ENCODE results near the gene NDUFS6.
A peak's percentile ranks its signal among the peaks of the same experiment; 100 is the strongest.

Gene NDUFS6

GRCh38 chr5:1817261-1818043 lies 16.2 kb downstream of the NDUFS6 start:
- DNase-seq (ENCODE audit: low spot score), result no peak

GRCh38 chr5:1818784-1819183 lies 17.6 kb downstream of the NDUFS6 start:
- no peak for DNase-seq (ENCODE audit: low spot score)

GRCh38 chr5:1819458-1819857 lies 18.3 kb downstream of the NDUFS6 start:
- DNase-seq (ENCODE audit: low spot score), result peak; percentile 57

GRCh38 chr5:1820381-1820780 lies 19.2 kb downstream of the NDUFS6 start:
- DNase-seq (ENCODE audit: low spot score), result no peak

- no peak for DNase-seq (ENCODE audit: low spot score)
Measured at GRCh38 chr5:1820926-1821325, 19.7 kb downstream of the NDUFS6 start.

- DNase-seq (ENCODE audit: low spot score), result no peak
Measured at GRCh38 chr5:1821862-1822261, 20.7 kb downstream of the NDUFS6 start.

GRCh38 chr5:1823381-1824034 lies 22.3 kb downstream of the NDUFS6 start:
- DNase-seq (ENCODE audit: low spot score), result no peak

GRCh38 chr5:1824109-1824821 lies 23.1 kb downstream of the NDUFS6 start:
- no peak for DNase-seq (ENCODE audit: low spot score)

GRCh38 chr5:1824903-1825841 lies 24.0 kb downstream of the NDUFS6 start:
- DNase-seq (ENCODE audit: low spot score), result no peak

GRCh38 chr5:1826235-1826980 lies 25.2 kb downstream of the NDUFS6 start:
- DNase-seq (ENCODE audit: low spot score), result no peak

GRCh38 chr5:1827025-1827885 lies 26.0 kb downstream of the NDUFS6 start:
- no peak for DNase-seq (ENCODE audit: low spot score)

GRCh38 chr5:1827886-1828397 lies 26.7 kb downstream of the NDUFS6 start:
- DNase-seq (ENCODE audit: low spot score), result no peak

- no peak for DNase-seq (ENCODE audit: low spot score)
Measured at GRCh38 chr5:1830571-1831228, 29.5 kb downstream of the NDUFS6 start.

GRCh38 chr5:1831257-1831656 lies 30.1 kb downstream of the NDUFS6 start:
- DNase-seq (ENCODE audit: low spot score), result no peak

GRCh38 chr5:1831677-1832313 lies 30.6 kb downstream of the NDUFS6 start:
- no peak for DNase-seq (ENCODE audit: low spot score)

- DNase-seq (ENCODE audit: low spot score), result no peak
Measured at GRCh38 chr5:1832511-1833250, 31.5 kb downstream of the NDUFS6 start.

GRCh38 chr5:1833264-1834021 lies 32.2 kb downstream of the NDUFS6 start:
- no peak for DNase-seq (ENCODE audit: low spot score)

Data from NAMALWA (cell line).